Astrocyte of the cerebellum (primary cell): Measurements from ENCODE around the gene MPV17L2.
A peak's percentile ranks its signal among the peaks of the same experiment; 100 is the strongest.

Experiments
- DNase-seq: peaks from one replicate; pipeline ENCODE4 v3.0.0-alpha.2; 2011; ENCODE audit warnings: low read depth
- H3K4me3 ChIP-seq: 2 replicates; pipeline ENCODE4 v1.5.1; 2011; ENCODE audit warnings: mild to moderate bottlenecking, low read depth, low read length, moderate library complexity
- in situ Hi-C: cut with HindIII; loops from 2 replicates; pipeline ENCODE4 v1.10.0; 2017; ENCODE audit warnings: low sequenced_read_pairs
- TF ChIP-seq, protein P1 (sequence below): IDR thresholded peaks from 2 replicates; pipeline ENCODE4 v1.5.1; 2012; ENCODE audit warnings: low read length, low read depth, moderate library complexity, mild to moderate bottlenecking; ENCODE audit errors: missing control alignments

MPV17L2 gene

DNA sequence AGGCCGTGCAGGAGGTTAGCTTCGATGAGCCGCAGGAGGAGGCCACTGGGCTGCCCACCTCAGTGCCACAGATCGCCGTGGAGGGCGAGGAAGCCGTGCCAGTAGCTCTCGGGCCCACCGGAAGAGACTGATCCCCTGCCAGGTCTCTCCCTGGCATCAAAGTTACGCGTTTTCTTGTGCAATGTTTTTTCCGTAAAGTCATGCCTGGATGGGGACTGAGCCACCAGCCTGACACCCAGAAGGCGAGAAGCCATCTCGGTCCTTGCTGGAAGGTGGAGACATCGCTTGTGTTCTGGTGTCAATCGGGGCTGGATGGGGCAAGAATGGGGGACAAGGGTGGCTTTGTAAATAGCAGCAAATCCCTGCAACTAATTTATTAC is 43.4 kb upstream of the MPV17L2 start:
- H3K4me3 ChIP-seq = no peak overlapping the region
- in situ Hi-C loops = no loop called here

DNA sequence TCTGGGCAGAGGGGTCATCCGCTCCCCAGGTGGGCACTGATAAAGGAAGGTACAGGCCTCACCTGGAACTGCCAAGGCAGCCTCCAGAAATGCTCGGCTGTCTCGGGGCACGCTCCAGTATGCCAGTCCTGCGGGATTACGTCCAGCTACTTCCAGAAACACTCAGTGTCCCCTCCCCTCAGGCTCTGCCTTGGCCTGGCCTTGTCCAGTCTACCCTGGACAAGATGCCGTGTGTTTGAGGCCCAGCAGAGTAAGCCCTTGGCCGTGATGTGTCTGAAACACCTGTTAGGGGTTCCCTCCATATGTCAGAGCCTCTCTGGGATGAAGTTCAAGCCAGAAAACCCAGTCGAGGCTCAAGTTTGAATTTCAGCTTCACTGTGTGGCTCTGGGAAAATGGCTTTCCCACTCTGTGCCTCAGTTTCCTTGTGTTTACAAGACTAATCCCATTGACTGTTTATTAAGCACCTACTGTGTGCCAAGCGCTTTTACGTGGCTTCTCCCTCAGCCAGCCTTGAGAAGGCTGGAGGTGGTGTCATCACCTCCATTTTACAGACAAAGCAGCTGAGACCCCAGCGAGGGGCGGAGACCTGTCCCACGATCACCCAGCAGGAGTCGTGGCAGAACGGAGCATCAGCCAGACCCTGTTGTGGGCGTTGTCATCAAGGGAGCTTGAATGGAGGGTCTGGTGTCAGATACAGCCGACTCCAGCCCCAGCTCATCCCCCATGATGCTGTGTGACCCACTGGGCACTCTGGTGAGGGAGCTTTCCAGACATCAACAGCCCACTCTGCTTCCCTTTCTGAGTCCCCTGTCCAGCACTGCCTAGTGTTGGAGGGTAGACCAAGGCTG is 42.0 kb upstream of the MPV17L2 start:
- TF ChIP-seq, protein P1, sequence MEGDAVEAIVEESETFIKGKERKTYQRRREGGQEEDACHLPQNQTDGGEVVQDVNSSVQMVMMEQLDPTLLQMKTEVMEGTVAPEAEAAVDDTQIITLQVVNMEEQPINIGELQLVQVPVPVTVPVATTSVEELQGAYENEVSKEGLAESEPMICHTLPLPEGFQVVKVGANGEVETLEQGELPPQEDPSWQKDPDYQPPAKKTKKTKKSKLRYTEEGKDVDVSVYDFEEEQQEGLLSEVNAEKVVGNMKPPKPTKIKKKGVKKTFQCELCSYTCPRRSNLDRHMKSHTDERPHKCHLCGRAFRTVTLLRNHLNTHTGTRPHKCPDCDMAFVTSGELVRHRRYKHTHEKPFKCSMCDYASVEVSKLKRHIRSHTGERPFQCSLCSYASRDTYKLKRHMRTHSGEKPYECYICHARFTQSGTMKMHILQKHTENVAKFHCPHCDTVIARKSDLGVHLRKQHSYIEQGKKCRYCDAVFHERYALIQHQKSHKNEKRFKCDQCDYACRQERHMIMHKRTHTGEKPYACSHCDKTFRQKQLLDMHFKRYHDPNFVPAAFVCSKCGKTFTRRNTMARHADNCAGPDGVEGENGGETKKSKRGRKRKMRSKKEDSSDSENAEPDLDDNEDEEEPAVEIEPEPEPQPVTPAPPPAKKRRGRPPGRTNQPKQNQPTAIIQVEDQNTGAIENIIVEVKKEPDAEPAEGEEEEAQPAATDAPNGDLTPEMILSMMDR = no peak
- in situ Hi-C loops = no loop called here
- no peak overlapping the region for H3K4me3 ChIP-seq
- DNase-seq = no peak

More for the DNA sequence above, 43.4 kb upstream of the MPV17L2 start:
- TF ChIP-seq, protein P1 = no peak
- no peak for DNase-seq

DNA sequence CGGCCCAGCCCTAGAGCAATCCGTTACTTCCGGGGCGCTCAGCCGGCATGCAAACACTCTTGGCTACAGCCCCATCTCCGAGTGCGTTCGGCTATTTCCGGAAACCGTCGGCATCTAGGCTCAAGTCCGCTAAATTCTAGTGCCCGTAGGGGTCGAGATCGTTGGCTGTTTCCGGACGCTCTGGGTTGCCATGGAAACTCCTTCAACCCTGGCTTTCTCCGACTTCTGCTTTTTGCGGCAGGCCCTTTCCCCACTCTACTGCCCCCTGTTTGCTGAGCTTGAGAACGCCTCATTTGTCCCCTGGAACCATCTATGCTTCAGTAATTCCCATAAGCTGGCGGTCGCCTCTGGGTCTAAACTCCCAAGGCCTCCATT is 40.6 kb upstream of the MPV17L2 start:
- in situ Hi-C loops = no loop called here
- TF ChIP-seq, protein P1 = peak; percentile 65
- H3K4me3 ChIP-seq = peak overlapping the region; percentile 92

DNA sequence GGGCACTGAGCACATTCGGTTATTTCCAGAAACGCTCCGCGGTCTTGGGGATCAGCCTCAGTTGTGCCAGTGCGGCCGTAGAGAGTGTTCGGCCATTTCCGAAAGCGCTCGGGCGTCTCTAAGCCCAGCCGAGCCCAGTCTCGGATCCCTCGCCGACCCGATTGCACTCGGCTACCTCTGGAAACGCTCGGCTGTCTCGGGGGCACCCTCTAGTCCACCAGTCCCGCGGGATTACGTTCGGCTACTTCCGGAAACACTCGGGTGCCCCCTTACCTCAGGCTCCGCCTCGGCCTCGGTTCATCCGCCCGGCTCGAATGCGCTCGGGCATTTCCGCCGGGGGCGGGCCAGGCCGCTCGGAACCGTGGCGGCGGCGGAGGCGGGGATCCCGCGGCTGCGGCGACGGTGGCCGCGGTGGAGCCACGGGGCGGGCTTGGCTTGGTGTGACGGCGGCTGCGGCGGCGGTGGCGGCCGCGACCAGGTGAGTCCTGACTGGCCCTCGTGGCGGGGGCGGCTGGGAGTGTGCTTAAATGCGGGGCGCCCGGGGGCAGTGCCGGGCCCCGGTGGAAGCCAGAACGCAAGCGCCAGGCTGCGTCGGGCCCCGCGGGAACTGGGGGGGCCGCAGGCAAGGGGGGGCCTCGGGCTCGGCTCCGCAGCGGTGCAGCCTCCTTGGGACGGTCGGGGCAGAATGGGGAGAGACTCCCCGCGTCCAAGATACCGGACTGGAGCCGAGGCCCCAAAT is 40.0 kb upstream of the MPV17L2 start, which contains the start of gene PIK3R2:
PIK3R2 (plus strand) TSS at position 347 of the 739 bp plus-strand sequence. CDS start 2,717 bp downstream, outside the sequence.
- peak within 1 kb of the TSS; percentile 92 for H3K4me3 ChIP-seq
- DNase-seq = peak; percentile 98
- in situ Hi-C loops = no loop called here

More for the DNA sequence above, 40.6 kb upstream of the MPV17L2 start:
- peak; percentile 95 for DNase-seq

DNA sequence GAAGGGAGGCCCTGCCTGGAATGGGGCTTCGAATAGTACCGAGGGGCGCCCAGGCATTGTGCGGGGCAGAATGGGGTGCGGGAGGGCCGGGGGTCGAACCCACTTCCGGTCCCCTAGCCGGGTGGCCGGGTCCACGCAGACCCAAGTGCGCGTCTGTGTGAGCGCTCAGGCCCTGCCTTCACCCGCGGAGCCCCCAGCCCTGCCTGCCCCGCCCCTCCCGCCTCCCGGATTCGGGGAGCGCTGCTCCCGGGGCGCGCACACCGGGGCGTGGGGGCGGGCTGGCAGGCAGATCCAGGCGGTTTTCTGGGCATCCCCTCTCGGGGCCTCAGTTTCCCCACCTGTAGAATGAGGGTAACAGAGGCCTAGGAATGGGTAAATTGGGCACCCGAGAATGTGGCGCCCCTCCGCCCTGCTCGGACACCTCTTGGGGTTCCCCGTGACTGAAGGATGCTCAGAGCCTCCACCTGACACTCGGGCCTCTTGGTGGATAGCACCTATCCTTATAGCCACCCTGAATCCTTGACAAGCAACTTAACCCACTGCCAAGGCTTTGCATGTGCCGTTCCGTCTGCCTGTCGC is 39.4 kb upstream of the MPV17L2 start:
- no peak for DNase-seq
- TF ChIP-seq, protein P1 = no peak
- H3K4me3 ChIP-seq = peak overlapping the region; percentile 92
- in situ Hi-C loops = no loop called here

More for the DNA sequence above, 40.0 kb upstream of the MPV17L2 start, which contains the start of gene PIK3R2:
- TF ChIP-seq, protein P1 = no peak
